VCaP (cell line): ENCODE measurements around the gene SUSD3.
A peak's percentile ranks its signal among the peaks of the same experiment; 100 is the strongest.

Experiments
- H3K27ac ChIP-seq: fragments of 450-650 bp; 2 replicates; pipeline ENCODE4 v1.5.1; 2017
- TF ChIP-seq, protein P1 (sequence below): fragments of 450-650 bp; conservative IDR thresholded peaks from 2 replicates; pipeline ENCODE4 v1.5.1; 2017; ENCODE audit warnings: mild to moderate bottlenecking, moderate library complexity

SUSD3 gene

DNA sequence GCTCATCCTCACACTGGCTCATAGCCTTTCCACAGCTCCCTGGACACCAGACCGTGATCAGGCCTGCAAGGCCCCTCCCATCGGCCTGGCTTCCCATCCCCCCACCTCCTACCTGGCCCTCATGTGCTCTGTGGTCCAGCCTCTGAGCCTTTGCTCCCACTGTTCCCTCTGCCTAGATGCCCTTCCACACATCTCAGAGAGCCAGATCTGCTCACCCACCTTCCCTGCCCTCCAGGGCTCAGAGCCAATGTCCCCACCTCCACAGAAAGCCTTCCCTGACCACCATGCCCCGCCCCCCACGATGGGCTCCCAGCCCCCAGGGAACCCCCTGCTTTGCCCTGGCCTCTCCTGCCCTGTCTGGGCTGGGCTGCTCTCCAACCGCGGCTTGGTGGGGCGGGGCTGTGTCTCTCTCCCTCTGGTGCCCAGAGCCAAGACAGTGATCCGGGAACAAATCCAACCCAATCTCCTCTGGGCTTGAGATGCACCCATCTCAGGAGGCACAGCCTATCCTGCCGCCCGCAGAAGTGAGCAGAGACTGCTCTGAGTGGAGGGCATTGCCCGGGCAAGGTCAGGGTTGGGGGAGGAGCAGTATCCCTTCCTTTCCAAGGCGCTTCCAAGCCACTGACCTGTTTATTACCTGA is 73.9 kb downstream of the SUSD3 start:
- TF ChIP-seq, protein P1, sequence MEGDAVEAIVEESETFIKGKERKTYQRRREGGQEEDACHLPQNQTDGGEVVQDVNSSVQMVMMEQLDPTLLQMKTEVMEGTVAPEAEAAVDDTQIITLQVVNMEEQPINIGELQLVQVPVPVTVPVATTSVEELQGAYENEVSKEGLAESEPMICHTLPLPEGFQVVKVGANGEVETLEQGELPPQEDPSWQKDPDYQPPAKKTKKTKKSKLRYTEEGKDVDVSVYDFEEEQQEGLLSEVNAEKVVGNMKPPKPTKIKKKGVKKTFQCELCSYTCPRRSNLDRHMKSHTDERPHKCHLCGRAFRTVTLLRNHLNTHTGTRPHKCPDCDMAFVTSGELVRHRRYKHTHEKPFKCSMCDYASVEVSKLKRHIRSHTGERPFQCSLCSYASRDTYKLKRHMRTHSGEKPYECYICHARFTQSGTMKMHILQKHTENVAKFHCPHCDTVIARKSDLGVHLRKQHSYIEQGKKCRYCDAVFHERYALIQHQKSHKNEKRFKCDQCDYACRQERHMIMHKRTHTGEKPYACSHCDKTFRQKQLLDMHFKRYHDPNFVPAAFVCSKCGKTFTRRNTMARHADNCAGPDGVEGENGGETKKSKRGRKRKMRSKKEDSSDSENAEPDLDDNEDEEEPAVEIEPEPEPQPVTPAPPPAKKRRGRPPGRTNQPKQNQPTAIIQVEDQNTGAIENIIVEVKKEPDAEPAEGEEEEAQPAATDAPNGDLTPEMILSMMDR, result no peak
- H3K27ac ChIP-seq, result peak overlapping the region; percentile 75

DNA sequence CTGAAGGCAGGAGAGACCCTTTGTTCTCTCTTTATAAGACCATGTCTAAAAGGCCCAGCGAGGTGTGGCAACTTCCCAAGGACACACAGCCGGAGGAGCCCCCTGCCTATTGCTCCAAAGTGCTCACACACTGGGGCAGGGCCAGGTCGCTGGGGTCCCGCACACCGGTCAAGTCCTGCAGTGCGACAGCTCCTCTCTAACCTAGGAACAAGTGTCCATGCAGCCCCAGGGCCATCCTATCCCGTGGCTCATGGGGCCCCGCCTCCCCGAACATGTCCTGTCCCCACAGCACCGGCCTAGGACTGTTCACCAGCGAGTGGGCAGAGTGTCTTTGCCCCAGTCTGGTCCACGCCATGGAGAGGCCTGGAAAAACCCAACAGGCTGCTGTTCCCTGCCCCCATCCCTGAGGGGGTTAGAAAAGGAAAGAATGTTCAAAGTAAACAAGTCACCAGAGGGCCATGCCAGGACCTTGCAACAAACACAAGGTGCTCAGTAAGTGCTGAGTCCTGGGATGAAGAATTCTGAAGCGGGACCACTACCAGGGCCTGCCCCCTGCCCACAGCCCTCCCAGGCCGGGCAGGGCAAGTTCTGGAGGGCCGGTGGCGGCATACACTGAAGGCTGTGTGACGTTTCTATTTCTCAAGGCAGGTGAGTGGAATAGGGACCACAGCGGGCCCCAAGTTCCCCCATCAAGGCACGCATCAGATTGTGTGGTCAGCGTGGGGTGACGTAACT is 74.6 kb downstream of the SUSD3 start:
- H3K27ac ChIP-seq, result peak overlapping the region; percentile 75
- TF ChIP-seq, protein P1, result no peak

DNA sequence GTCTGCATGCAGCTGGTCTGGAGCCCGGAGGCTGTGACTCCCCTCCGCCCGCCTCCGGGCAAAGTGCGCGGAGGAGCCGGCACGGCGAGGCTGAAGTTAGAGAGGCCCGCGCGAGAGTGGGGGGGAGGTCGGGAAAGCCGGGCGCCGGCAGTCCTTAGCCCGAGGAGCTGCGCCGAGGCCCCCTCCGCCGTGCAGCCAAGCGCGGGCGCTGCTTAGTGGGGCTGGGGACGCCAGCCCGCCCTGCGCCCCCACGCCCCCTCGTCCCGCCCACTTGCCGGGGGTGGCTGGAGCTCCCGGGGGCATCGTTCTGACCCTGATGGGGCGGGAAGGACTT is 75.1 kb downstream of the SUSD3 start:
- TF ChIP-seq, protein P1, result no peak
- peak overlapping the region; percentile 75 for H3K27ac ChIP-seq

- peak within 1 kb of the TSS; percentile 75 for H3K27ac ChIP-seq
- TF ChIP-seq, protein P1, result no peak
Observed at GRCh38 chr9:93134015-93134739, 75.7 kb downstream of the SUSD3 start, which contains the start of gene NINJ1. TSS of gene NINJ1 (minus strand) at chr9:93134251. CDS start at chr9:93134217, 34 bp downstream.
